Cardiac fibroblast (primary cell): Measurements from ENCODE around the gene SFT2D2.
A peak's percentile ranks its signal among the peaks of the same experiment; 100 is the strongest.

Experiments used
- DNase-seq, 2 donors: peaks; one replicate each; pipeline versions ENCODE4 v3.0.0 to v3.0.0-alpha.2; 2010; ENCODE audit warnings: low read depth in 2 of 2
- H3K4me3 ChIP-seq, 2 donors: replicated peaks in 1 of 2; 1 replicate in 1 of 2; 2 replicates in 1 of 2; pipeline ENCODE4 v1.5.1; 2011; ENCODE audit warnings: low read depth in 2 of 2, low read length in 2 of 2, mild to moderate bottlenecking in 2 of 2, moderate library complexity in 1 of 2
- TF ChIP-seq, protein P1 (sequence below): IDR thresholded peaks from one replicate; pipeline ENCODE4 v1.5.1; 2011; ENCODE audit warnings: low read depth, mild to moderate bottlenecking, low read length, inconsistent platforms

SFT2D2 gene

DNA sequence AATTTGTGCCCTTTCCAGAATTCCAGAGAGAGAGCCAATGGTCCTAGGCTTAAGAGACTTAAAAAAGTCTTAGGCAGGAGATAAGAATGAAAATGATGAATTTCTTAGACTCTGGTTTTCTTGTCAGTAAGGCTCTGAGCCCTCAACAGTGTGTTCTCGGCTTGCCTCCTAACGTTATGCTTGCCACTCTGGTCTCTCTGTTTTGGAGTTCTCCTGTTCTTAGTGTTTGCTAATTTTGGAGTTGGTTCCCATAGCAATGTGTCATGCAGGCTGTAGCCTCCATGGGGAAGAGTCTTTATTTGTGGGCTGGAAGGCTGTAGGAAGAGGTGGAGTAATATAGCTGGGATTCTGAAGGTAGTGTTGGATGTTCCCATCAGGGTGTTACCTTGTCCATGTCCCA, 74.8 kb downstream of the SFT2D2 start:
- TF ChIP-seq, protein P1, sequence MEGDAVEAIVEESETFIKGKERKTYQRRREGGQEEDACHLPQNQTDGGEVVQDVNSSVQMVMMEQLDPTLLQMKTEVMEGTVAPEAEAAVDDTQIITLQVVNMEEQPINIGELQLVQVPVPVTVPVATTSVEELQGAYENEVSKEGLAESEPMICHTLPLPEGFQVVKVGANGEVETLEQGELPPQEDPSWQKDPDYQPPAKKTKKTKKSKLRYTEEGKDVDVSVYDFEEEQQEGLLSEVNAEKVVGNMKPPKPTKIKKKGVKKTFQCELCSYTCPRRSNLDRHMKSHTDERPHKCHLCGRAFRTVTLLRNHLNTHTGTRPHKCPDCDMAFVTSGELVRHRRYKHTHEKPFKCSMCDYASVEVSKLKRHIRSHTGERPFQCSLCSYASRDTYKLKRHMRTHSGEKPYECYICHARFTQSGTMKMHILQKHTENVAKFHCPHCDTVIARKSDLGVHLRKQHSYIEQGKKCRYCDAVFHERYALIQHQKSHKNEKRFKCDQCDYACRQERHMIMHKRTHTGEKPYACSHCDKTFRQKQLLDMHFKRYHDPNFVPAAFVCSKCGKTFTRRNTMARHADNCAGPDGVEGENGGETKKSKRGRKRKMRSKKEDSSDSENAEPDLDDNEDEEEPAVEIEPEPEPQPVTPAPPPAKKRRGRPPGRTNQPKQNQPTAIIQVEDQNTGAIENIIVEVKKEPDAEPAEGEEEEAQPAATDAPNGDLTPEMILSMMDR = no peak
- no peak overlapping the region for H3K4me3 ChIP-seq
- DNase-seq = peak in 1 of 2 donors; percentile 7

DNA sequence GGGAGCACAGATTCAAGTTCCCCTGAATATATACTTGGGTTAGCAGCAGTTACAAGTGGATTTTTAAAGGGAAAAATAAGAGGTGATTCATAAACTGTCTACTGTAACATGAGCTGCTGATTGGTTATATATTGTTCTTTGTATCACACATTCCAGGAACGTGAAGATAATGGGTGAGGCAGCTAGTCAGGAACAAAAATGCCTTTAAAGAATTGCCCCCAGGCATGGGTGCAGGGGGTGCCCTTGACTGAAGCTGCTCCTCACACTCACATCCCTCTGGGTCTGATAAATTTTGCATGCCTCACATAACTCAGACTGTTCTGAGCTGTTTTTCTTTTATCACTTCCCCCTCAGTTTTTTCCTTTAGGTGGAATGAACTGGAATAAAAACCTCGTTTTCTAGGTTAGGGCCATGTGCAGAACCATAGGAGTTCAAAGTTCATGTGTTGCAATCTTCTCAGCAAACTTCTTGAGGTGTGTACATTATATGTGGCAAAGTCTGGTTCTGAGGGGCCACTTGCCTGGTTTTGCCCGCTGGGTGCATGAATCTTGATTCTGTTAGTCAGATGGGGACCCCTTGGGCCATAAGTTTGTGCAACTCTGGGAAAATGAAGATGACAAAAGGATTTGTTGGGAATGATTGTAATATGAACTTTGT, 76.0 kb downstream of the SFT2D2 start:
- TF ChIP-seq, protein P1 = no peak
- DNase-seq = peak; percentile 51 to 81
- no peak overlapping the region for H3K4me3 ChIP-seq
